ENCODE results near the gene TBC1D9B.

Gene TBC1D9B

GRCh38 chr5:179906795-179907555 lies 722 bp downstream of the TBC1D9B start:
- no peak for DNase-seq

DNA sequence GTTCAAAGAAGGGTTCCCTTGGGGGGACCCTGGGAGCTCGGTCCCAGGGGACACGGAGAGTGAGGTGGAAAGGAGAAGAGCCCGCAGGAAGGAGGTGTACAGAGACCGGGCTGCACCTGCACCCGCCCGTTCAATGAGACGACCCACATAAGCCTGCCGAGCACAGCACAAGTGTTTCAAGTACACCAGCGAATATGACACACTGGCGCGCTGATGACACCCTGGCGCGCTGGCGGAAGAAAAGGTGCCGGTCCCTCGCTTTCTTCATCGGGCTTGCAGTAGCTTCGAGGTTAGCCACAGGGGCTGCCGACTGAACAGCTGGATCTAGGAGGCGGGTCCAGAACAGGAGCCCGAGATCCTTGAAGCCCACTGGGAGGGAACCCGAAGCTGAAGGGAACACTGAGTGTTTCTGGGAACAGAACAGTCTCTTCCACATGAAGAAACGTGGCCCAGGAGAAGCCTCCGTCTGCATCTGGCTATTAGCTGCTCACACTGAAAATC lies 1.4 kb downstream of the TBC1D9B start:
- no peak for DNase-seq

DNA sequence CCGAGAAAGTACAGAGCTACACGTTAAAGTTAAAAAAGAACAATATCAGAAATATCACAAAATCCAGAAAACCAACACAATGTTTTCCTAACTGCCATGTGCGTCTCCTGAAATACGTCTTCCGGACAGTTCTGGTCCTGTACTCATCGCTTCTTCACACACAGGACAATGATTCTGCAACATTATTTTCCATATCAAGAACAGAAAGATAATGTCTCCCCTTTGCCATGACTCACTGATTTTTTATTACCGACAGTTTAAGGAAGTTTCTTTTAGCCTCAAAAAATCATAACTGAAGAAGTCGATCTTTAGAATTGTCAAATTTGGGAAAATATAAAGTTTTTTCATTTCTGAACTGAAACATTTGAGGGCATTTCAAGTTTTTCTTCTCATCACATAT lies 2.5 kb downstream of the TBC1D9B start:
- DNase-seq = no peak

DNA sequence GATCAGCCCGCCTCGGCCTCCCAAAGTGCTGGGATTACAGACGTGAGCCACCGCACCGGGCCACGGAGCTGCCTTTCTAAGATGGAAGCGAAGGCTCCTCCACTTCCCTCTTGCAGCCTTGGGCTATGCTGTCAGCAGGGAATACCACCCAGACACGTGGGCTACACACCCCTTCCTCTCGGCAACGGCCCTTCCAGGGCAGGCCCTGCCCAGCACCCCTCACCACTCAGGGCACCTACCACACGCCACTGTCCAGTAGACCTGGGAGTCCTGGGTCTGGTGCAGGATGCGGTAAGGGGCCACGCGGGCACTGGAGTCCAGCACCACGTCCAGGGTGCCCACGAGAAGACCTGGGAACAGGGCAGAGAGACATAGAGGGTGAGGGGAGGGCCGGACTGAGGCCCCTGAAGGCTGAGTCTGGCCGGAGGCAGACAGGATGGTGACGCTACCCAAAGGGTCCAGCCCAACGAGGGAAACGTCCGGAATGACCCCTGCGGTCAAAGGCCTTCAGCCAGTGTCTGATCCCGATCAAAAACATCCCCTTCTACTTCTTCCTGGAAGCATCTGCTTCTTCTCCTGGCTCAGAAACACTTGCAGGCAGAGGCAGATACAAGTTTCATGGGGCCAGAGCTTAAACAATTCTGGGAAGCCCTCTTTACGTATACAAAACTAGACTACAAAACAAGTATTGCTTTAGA lies 3.1 kb downstream of the TBC1D9B start:
- no peak for DNase-seq

GRCh38 chr5:179902763-179903158 lies 4.9 kb downstream of the TBC1D9B start:
- no peak for DNase-seq

DNA sequence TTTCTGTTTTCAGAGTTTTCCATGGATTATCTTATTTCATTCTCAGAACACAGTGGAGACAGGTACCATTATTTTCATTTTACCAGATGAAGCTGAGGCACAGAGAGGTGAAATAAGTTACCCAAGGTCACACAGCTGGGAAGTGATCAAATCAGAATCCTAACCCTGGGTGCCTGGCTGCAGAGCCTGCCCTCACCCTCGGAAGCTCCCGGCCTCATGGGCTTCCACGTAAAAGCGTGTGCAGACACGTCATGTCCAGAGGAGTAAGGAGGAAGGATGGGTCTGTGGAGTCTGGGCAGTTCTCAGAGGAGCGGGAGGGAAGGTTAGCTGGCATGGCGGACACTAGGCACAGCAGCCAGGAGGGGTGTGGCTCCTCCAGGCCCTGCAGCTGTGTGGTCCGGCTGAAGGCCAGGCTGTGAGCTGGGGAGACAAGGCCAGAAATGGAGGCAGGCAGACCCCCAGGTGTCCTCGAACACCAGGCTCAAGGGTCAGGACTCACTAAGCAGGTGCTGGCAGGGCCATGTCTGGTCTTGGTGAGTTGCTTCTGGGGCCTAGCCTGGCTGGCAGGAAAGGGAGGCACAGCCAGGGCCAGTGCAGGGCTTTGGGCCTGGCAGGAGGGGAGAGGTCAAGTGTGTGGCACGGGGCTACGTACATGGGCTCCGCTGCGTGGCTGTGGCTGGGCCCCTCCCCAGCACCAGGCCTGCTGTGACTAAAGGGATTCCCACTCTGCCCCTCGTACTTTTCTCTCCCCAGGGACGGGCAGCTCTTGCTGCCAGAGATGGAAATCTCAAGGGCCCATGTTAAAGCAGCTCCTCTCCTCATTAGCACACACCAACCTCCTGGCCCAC lies 5.6 kb downstream of the TBC1D9B start:
- no peak for DNase-seq

DNA sequence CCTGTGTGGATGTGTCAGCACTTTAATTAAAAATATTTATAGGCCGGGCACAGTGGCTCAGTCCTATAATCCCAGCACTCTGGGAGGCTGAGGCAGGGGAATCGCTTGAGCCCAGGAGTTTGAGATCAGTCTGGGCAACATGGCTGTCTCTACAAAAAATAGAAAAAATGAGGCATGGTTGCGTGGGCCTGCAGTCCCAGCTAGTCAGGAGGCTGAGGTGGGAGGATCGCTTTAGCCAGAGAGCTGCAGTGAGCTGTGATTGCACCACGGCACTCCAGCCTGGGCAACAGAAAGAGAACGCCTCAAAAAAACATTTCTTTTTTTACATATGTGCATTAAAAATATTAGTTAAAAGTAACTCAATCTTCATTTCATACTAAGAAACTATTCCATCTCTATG lies 6.2 kb downstream of the TBC1D9B start:
- no peak for DNase-seq

- DNase-seq = peak in 1 of 2 donors; percentile 19
Observed at GRCh38 chr5:179900711-179901110, 7.0 kb downstream of the TBC1D9B start.

DNA sequence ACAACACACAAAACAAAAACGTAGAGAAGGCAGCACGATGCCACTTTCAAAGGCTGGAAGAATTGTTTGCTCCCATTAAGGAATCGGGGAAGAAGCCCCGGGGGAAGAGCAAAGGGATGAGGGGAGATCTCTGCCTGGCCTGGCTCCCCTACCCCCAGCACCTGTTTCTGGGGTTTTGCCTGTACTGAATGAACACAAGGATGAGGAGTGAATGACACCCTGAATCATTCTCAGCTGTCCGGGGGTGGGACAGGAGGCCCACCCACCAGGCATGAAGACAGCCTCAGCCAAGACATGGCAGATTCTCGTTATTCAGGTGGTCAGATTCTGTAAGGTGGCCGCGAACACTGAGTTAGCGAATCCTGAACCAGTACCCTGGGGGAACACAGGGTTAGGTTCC lies 7.5 kb downstream of the TBC1D9B start:
- no peak for DNase-seq

- no peak for DNase-seq
Observed at GRCh38 chr5:179895861-179896260, 11.8 kb downstream of the TBC1D9B start.

GRCh38 chr5:179893958-179894895 lies 13.5 kb downstream of the TBC1D9B start:
- no peak for DNase-seq

DNA sequence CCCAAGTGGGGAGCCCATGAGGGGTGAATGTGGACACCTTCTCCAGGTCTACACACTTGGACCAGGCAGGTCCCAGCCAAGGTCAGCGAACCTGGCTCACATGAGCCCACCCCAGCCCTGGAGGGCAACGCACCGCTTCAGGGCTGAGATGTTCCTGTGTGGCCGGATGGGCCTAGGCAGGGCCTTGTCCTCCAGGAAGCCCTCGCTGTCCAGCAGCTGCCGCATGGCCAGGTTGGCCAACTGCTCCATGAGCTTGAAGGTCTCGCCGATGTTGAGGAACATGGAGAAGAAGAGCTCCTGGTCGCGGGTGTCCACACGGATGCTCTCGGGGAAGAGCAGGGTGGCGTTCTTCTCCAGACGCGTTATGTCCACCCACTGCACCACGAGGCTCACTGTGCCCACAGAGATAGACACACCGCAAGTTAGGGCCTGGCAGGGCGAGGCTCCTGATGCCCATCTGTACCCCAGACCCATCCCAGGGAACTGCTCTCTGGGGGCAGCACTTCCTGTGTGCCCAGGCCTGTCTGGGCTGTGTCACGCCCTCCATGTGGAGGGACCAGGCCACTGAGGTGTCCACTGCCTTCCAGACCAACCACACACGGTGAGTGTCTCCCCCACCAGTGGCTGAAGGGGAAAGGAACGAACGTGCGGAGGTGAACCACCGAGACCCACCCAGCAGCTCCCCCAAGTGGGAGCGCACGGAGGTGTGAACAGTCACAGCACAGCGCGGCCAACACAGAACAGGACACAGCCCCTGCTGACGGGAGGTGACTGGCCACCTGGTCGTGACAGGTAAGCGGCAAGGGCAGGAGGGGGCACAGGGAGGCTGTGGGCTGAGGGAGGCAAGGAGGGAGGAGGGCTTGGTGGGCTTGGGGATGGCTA lies 14.4 kb downstream of the TBC1D9B start:
- no peak for DNase-seq

DNA sequence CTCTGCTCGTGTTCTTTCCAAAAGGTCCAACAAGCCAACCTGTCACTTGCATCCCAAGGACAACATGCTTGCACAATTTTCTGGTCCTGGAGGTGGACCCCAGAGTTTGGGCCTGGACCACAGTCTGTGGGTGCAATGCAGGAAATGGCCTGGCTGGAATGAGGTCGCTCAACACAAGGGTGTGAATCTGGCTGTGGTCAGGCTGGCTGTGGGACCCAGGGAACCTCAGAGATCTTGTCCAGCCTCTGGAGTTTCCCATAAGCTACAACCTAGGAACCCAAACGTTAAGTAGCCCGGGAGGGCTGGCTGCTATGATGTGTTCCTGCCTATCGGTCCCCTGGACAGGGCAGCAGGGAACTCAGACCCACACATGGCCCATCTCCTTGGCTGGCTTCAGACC lies 15.4 kb downstream of the TBC1D9B start:
- DNase-seq = no peak

GRCh38 chr5:179890751-179891682 lies 16.7 kb downstream of the TBC1D9B start:
- no peak for DNase-seq

GRCh38 chr5:179889885-179890284 lies 17.8 kb downstream of the TBC1D9B start:
- DNase-seq = no peak

GRCh38 chr5:179887802-179888201 lies 19.9 kb downstream of the TBC1D9B start:
- no peak for DNase-seq

GRCh38 chr5:179887095-179887494 lies 20.6 kb downstream of the TBC1D9B start:
- no peak for DNase-seq

DNA sequence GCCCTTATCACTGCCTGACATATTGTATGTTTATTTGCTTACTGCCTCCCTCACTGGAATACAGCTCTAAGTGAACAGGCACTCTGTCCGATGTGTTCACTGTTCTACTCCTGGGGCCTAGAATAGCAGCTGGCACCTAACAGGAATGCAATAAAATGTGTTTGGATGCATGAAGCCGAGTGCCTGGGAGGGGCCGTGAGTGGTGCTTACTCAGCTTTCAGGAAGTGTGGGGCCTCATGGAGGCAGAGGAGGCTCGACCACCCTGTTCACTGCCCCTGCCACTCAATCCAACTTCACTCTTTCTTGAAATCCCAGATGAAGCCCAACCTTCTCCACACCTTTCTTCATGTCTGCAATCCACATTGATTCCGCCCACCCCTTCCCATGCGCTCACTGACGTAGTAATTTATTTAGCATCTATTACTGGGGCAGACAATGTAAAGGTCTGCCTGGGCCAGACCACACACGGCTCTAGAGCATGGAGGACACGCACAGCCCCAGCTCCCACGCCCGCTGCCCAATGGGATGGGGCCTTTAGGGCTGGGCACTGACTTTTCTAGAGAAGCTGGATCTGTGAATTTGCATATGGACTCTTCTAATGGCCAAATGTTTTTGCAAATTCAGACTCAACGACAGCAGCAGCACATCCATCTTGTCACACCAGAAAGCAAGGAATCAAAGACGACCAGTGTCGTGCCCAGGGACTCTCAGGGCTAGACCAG lies 21.3 kb downstream of the TBC1D9B start:
- DNase-seq = no peak

DNA sequence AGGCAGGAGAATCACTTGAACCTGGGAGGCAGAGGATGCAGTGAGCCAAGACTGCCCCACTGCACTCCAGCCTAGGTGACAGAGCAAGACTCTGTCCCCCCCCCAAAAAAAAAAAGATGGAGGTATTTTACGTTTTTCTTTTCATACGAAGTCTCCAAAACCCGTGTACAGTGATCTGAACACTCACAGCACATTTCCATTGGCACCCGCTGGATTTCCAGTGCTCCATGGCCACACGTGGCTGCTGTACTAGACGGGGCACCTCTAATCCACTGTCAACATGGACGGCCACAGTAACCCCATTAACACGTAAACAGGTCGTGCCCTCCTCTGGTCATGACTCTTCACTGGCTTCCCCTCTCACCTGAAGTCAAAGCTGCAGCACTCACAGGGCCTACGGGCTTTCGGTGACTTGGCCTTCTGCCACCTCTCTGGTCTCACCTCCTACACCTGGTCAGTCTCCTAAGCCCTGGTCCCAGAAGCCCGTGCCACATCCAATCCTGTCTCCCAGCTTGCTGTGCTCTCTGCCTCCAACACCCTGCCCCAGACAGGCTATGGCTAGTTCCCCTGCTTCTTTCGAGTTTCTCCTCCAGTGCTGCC lies 22.1 kb downstream of the TBC1D9B start:
- no peak for DNase-seq

All from hippocampal formation (tissue), 2 donors.